Measurements from ENCODE around the gene AUTS2.

The AUTS2 gene

DNA sequence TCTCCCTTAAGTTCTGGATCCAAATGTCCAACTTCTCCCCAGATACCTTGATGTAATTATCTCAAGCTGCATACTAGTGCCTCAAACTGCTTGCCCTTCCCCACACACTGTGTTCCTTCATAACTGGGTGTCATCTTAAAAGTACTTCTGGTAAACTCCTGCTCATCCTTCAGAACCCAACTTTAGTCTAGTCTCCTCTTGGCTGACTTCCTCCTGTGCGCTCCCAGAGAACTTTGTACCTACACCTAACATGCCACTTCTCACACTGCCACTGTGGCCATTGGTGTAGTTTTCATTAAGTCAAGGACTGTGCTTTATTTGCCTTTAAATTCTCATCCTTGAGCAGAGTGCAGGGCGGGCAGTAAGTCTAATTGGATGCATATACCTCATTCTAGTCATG, 958.5 kb downstream of the AUTS2 start:
- no peak for TF ChIP-seq ZNF274 (IDR thresholded peaks at IDR 0.05; ENCODE audit: low read depth, low read length)

DNA sequence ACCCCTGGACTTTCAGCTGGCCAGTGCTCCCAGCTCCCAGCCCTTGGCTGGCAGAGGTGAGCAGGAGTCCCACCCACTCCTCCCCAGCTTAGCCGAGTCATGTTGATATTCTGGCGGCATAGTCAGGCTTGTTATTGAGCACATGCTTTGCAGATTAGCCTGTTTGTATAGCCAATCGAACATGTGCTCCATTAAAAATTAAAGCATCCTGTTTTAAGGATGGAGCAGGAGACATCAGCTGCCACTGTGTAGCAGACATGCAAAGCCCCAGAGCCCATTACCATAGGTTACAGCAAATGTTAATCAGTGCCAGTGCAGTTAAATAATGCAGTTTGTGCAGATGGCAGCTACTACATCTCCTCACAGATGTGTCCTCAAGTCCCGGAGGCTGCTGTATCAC, 959.1 kb downstream of the AUTS2 start:
- TF ChIP-seq ZNF274 (IDR thresholded peaks at IDR 0.05; ENCODE audit: low read depth, low read length), result no peak
- H3K4me3 ChIP-seq (ENCODE audit: low read length), result no peak overlapping the region

More for the DNA sequence above, 958.5 kb downstream of the AUTS2 start:
- no peak overlapping the region for H3K4me3 ChIP-seq (ENCODE audit: low read length)

DNA sequence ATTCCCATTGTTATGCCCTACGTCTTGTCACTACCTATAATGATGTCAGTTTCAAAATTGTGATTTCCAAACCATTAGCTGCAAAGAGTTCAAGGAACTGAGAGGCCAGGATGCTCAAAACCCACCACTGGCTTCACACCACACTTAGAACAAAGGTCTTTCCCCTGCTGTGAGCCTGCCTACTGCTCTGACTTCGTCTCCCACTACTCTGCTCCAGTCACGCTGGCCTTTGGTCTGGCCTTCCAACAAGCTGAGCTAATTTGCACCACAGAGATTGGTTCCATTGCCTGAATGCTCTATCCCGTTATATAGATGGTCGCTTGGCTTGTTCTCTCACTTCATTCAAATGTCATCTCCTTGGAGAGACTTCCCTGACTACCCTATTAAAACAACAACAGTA, 961.5 kb downstream of the AUTS2 start:
- H3K4me3 ChIP-seq (ENCODE audit: low read length), result no peak overlapping the region
- TF ChIP-seq ZNF274 (IDR thresholded peaks at IDR 0.05; ENCODE audit: low read depth, low read length), result no peak

DNA sequence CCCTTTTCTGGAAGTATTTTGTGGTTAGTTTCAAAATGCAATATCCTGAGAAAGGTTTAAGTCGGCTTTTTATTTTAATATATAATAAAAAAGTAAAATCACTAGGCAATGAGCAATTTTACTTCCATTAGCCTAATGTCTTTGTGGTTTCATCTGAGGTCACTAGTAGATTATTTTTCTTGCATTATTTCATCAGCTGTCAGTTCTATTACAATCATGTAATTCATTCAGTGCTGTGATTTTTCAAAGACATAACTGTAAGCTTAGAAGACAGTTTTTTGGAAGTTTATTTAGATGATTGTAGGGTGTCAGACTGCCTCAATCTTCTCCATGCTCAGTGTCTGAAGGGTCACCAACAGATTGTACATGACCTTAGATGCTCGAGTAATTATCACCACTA, 965.7 kb downstream of the AUTS2 start:
- no peak for TF ChIP-seq ZNF274 (IDR thresholded peaks at IDR 0.05; ENCODE audit: low read depth, low read length)
- no peak overlapping the region for H3K4me3 ChIP-seq (ENCODE audit: low read length)

DNA sequence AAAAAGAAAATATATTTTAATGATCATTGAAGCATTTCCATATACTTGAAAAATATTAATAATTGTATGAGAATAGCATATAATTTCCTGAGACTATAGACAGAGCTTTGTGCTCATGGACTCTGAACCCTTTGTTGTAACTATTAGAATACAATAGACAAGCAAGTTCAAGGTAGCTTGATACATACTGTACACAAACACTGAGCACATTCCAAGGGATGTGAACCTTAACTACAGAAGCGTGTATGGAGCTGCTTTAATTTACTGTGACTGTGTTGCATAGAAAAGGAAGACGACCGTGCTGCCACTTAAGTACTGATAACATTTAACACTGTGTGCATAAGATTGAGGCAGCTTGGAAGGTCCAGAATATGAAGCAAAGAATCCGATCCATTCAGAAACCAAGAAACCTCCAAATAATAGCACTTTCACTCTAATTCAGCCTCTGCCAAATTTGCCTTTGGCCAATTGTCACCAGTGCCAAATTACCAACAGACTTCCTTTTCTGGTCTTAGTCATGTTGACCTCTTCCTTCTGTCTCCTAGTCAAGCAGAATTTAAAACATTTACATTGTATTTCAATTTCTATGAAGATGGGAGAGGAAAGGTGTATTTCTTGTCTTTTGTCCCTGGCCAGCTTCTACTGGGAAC, 967.6 kb downstream of the AUTS2 start:
- no peak for TF ChIP-seq ZNF274 (IDR thresholded peaks at IDR 0.05; ENCODE audit: low read depth, low read length)
- no peak overlapping the region for H3K4me3 ChIP-seq (ENCODE audit: low read length)

DNA sequence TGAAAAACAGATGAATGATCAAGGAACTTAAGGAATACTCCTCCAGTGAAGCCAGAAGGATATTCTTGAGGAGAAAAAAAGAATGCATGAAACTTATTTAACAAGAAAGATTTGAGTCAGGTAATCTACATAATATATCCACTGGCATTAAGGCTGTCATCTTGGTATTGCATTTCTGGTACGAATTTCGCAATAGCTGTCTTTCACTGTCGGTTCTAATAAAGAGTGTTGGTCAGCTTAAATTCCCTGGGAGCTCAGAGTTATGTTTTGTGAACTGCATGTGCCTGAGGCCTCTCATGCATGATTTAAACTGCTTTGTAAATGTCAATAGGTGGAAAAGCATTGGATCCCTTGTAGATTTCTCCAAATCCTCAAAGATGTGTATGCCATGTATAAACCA, 968.4 kb downstream of the AUTS2 start:
- no peak overlapping the region for H3K4me3 ChIP-seq (ENCODE audit: low read length)
- no peak for TF ChIP-seq ZNF274 (IDR thresholded peaks at IDR 0.05; ENCODE audit: low read depth, low read length)

DNA sequence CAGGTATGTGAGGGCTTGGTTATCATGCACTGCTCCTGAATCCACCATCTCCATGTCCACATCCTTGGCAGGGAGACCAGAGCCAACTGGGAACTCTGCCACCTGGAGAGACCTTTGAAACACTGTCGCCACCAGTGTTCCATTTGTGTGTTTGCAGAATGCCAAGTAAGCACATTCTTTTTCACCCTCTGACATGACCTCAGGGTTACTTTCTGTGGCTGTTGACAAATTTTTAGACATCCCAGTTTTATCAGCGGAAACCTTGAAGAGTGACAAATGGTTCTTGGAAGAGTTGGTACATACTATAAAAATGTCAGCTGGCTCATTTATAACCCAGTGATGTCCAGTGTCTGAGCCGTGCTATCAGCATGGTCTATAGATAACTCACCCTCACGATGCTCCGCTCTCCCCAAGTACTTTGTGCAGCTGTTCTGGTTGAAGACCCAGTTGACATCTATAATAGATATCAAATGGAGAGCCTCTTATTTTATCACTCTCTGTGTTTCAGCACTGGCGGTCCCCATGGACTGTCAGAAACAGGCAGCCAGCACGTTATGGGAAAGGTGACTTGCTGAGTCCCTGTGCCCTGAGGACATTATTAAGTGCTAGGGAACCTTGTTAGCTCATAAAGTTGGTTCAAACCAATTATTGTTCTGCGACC, 970.5 kb downstream of the AUTS2 start:
- TF ChIP-seq ZNF274 (IDR thresholded peaks at IDR 0.05; ENCODE audit: low read depth, low read length), result no peak
- H3K4me3 ChIP-seq (ENCODE audit: low read length), result no peak overlapping the region

DNA sequence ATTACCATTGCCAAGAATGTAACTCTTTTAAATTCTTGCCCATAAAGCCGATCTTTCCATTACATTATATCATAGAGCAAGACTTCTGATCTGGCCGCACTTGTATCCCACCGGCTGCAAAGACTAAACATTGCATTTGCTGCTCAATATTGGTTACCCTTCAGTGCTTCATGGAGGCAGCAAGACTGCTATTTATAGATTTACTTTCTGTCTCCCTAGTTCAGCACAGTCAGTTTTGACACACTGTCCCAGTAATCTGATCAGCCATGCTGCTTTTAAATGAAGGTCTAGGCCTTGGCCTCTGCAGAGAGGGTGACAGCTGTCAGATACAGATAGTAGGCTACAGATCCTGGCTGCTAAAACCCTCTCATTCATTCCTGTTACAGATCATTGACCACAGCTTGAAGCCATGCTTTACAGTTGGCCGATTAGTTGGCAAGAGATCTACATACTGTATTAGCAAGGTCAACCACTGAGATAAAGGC, 971.1 kb downstream of the AUTS2 start:
- no peak for TF ChIP-seq ZNF274 (IDR thresholded peaks at IDR 0.05; ENCODE audit: low read depth, low read length)

DNA sequence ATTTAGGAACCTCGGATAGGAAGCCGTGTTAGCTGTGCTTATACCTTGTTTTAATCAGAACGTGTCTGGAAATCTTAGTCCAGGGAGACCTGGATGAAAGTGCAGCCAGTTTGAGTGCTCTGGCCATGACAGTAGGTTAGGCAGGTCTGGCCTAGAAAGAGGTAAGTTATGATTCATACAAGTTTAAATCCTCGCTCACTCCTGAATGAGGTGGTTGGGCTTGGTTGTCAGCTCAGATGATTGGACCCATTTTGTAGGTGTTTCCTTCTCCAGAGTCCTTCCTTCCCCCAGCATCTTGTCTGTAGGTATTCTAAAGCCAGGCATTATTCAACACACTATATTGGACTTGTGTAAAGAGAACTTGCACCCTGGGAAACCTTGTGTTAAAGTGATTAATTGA, 971.8 kb downstream of the AUTS2 start:
- TF ChIP-seq ZNF274 (IDR thresholded peaks at IDR 0.05; ENCODE audit: low read depth, low read length), result no peak

More for the DNA sequence above, 971.1 kb downstream of the AUTS2 start:
- H3K4me3 ChIP-seq (ENCODE audit: low read length), result no peak overlapping the region

DNA sequence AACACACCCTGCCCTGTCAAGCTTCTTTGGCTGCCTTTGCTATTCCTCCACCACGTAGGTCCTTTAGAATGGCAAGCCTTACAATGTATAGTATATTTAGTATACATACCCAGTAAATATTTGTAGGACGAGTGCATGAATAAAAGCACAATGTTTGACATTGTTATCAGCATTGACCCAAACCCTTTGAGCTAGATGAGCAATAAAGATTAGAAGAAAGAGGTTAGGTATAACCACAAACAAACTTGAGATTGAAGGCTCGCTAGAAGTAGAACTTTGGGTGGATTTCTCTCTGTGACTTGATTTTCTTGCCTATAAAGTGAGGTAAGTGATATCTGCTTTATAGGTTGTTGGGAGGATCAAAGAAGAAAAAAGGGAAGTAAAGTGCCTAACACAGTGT, 972.7 kb downstream of the AUTS2 start:
- TF ChIP-seq ZNF274 (IDR thresholded peaks at IDR 0.05; ENCODE audit: low read depth, low read length), result no peak
- no peak overlapping the region for H3K4me3 ChIP-seq (ENCODE audit: low read length)

More for the DNA sequence above, 971.8 kb downstream of the AUTS2 start:
- H3K4me3 ChIP-seq (ENCODE audit: low read length), result no peak overlapping the region

DNA sequence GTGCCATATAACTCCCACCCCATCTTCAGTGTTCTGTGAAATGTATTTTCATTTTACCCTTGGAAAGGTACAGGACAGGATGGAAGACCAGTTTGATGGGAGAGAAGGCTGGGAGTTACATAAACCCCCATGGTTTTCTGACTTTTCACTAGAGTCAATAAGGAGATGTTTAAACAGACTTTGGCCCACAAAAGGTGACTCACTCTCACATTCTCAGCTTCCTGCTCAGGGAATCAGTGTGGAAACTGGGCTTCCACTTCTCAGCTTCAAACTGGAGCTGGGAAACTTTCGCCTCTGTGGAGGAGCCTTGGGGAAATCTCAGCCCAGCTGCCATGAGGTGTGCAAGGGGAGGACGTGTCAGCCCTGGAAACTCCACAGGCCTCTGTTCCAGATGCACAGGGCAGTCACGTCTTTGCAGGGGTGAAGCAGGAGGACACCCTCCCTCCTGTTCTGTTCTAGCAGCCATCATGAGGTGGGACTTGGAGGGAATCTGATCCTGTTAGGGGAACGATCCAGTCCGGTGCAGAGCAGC, 973.2 kb downstream of the AUTS2 start:
- TF ChIP-seq ZNF274 (IDR thresholded peaks at IDR 0.05; ENCODE audit: low read depth, low read length), result no peak
- no peak overlapping the region for H3K4me3 ChIP-seq (ENCODE audit: low read length)

DNA sequence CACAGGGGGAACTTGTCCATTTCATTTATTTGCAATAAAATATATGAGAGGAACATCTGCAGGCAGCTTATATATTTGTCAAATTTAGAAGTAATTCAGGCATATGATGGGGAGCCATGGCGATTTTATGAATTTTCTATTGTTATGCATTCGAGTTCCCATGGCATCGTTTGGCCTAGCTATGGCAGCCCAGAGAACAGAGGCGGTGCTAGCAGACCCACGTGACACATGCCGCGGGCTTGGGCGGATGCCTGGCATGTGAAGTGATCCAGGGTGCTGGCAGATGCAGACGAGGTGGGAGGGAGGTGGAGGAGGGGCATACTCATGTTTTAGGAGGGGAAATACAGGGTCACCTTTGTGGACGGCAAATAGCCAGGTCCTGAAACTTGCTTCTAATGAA, 973.7 kb downstream of the AUTS2 start:
- H3K4me3 ChIP-seq (ENCODE audit: low read length), result no peak overlapping the region
- TF ChIP-seq ZNF274 (IDR thresholded peaks at IDR 0.05; ENCODE audit: low read depth, low read length), result no peak

DNA sequence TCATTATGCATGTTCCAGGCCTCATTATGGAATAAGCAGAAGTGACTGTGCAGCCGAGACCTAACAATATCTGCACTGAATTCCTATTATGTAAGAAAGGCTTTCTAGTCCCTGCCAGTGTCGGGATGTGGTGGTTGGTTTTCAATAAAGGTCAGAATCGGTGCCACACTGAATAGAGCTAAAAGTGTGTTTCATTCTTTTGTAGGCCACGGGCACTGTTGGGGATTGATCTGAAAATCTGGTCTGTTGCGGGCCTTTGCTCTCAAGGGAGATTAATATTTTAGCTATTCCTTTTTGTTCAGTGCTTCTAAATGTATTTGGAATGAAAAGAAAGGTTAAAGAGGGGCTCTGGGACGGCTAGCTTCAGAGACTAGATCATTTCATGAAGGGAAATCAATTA, 974.3 kb downstream of the AUTS2 start:
- TF ChIP-seq ZNF274 (IDR thresholded peaks at IDR 0.05; ENCODE audit: low read depth, low read length), result no peak

DNA sequence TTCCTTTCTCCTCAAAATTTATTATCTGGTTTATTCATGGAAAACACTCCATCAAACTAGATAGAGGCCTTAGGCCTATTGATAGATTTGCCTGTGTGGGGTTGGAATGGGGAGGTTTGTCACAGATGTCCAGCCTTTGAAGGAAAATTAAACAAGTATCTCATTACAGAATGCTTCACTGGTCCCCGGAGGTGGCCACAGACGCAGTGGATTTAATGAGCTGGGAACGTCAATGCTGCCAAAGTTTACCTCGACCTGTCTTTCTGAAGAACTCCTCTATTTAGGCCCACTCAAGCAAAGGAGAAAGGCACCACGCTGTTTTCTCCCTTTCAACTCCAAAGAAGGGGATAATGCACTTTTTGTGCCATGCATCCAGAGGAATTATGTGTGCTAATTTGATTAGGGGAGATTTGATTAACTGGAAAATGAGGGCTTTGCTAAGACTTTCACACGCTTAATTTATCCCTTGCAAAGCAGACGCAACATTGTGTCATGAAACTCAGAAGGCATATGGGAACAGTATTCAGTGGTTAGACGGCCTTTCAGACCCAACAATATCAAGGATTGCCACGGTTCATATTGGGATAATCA, 974.9 kb downstream of the AUTS2 start:
- H3K4me3 ChIP-seq (ENCODE audit: low read length), result no peak overlapping the region
- no peak for TF ChIP-seq ZNF274 (IDR thresholded peaks at IDR 0.05; ENCODE audit: low read depth, low read length)

More for the DNA sequence above, 974.3 kb downstream of the AUTS2 start:
- H3K4me3 ChIP-seq (ENCODE audit: low read length), result no peak overlapping the region

DNA sequence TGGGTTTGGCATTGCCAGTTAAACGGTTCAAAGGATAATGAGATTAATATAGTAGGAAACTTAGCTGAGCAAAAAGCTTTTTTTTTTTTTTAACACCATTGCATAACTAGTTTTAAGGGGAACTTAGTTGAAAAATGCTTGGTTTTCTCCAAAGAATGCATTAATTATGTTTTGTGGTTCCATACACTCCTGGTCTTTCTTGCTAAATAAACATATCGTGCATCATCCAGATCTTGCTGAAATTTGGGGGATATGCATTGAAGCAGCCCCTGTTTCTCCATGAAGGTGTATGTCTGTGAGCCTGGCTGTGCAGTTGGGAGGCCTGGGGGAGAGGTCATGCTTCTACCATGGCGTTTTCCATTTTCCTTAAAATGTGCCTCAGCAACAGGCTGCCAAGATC, 975.4 kb downstream of the AUTS2 start:
- no peak overlapping the region for H3K4me3 ChIP-seq (ENCODE audit: low read length)
- no peak for TF ChIP-seq ZNF274 (IDR thresholded peaks at IDR 0.05; ENCODE audit: low read depth, low read length)

All from GM08714 (cell line).